Smooth muscle cell of the coronary artery (primary cell): ENCODE measurements around the gene NUP210. TPM values are rescaled to one million over a fixed set of nuclear protein-coding genes. Genes with fewer than 3 reads are reported as not detected.

Experiments
- total RNA-seq: library from RNA; depleted of rRNA; stranded (reverse); fragments of >200 nt; gene quantifications from 2 replicates; pipeline ENCODE4 v1.2.3, GENCODE V29; 2014; ENCODE audit warnings: low replicate concordance

Gene NUP210
- under 0.01 TPM in 1 of 2 replicates, not detected in the other for total RNA-seq

GRCh38 chr3:13420045-13420830 is at the start of gene NUP210:
Gene NUP210, minus strand, starts transcription at chr3:13420322. Its CDS starts 96 bp downstream, at chr3:13420226.

Other genes starting within 250 kb of the NUP210 start
- 11.3 and 18.4 TPM in 2 replicates for gene HDAC11, start 60.0 kb upstream of the NUP210 start, total RNA-seq
- gene FBLN2, start 128.8 kb upstream of the NUP210 start, total RNA-seq: 587 and 1,203 TPM in 2 replicates